ENCODE measurements around the gene SOS1. TPM values are rescaled to one million over a fixed set of nuclear protein-coding genes. Genes with fewer than 3 reads are reported as not detected.

The SOS1 gene
- total RNA-seq, 4 donors from 2014 or later, result 19.5 to 46.3 (median 33.3) TPM

DNA sequence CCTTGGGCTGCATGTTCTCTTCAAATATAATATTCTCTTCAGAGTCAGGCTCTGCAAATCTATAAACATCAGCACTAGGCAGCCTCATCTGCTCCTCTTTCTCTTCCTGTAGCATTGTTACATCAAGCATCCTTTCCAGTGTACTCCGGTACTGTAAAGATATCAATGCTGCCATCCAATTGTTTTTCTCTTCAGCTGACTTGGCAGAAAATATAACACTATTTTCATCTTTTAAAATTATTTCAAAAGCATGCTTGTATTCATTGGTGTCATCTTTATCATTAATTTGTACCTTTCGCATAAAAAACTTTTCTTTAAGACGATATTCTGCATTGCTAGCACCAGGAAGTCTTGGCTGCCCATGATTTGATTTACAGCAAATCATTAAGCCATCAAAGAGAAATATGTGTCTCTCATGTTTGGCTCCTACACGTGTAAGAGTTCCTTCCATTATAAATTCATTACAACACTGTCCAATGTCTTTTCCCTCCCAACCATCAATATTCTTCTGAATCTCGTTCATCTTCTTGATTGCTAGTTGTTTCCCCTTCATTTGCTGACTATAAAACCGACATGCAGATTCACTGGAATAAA lies 98.1 kb downstream of the SOS1 start:
- H3K27ac ChIP-seq, result peak overlapping the region in 3 of 4 donors; percentile 16 to 29 (median 22)
- H3K36me3 ChIP-seq, result peaks cover 0 to 11% of the 10 kb centered on the region in 2 donors
- peaks cover 3 to 13% of the 10 kb centered on the region in 2 donors for H3K4me1 ChIP-seq
- in situ Hi-C loops (cut with MboI; ENCODE audit: low sequenced_read_pairs in 4 of 4) (no loop called here), intact Hi-C loops (cut with DNase I; ENCODE audit: low total_unique reads) (no loop called here)
- DNase-seq (no peak), ATAC-seq (no peak)
- no peaks in the 10 kb centered on the region for H3K27me3 ChIP-seq
- H3K9me3 ChIP-seq, result no peaks in the 10 kb centered on the region
- H3K4me3 ChIP-seq, result peak overlapping the region in 1 of 4 donors; percentile 0
- no peak for TF ChIP-seq POLR2A (IDR thresholded peaks at IDR 0.05)
- TF ChIP-seq, protein P1, sequence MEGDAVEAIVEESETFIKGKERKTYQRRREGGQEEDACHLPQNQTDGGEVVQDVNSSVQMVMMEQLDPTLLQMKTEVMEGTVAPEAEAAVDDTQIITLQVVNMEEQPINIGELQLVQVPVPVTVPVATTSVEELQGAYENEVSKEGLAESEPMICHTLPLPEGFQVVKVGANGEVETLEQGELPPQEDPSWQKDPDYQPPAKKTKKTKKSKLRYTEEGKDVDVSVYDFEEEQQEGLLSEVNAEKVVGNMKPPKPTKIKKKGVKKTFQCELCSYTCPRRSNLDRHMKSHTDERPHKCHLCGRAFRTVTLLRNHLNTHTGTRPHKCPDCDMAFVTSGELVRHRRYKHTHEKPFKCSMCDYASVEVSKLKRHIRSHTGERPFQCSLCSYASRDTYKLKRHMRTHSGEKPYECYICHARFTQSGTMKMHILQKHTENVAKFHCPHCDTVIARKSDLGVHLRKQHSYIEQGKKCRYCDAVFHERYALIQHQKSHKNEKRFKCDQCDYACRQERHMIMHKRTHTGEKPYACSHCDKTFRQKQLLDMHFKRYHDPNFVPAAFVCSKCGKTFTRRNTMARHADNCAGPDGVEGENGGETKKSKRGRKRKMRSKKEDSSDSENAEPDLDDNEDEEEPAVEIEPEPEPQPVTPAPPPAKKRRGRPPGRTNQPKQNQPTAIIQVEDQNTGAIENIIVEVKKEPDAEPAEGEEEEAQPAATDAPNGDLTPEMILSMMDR (IDR thresholded peaks at IDR 0.05 in 4 of 5, conservative IDR thresholded peaks at IDR 0.05 in 1 of 5), result no peak

DNA sequence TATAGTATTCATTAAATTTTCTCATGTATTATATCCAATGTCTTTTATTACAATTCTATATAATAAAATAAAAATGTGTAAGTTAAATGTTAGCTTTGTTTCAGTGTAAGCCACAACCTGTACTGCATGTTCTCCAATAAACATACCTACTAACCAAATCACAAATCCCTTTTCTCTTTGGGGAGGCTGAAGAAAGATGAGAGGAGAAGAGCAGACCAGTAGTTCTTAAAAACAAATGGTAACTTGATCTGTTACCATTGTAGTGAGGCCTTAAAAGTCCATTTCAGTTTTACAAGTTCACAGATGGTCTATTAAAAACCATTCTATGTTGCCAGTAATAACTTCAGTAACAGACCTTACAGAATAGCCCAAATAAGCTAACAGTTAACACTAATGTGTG lies 100.5 kb downstream of the SOS1 start:
- H3K27me3 ChIP-seq, result no peaks in the 10 kb centered on the region
- peak overlapping the region; percentile 8 to 44 (median 28) for H3K27ac ChIP-seq
- H3K36me3 ChIP-seq, result peaks cover 0 to 11% of the 10 kb centered on the region in 2 donors
- H3K9me3 ChIP-seq, result no peaks in the 10 kb centered on the region
- DNase-seq, result no peak
- peaks cover 8 to 24% of the 10 kb centered on the region in 2 donors for H3K4me1 ChIP-seq
- ATAC-seq, result no peak
- H3K4me3 ChIP-seq, result no peak overlapping the region
- intact Hi-C loops (cut with DNase I; ENCODE audit: low total_unique reads), result no loop called here
- TF ChIP-seq POLR2A (IDR thresholded peaks at IDR 0.05), result no peak
- TF ChIP-seq, protein P1 (IDR thresholded peaks at IDR 0.05 in 4 of 5, conservative IDR thresholded peaks at IDR 0.05 in 1 of 5), result no peak
- in situ Hi-C loops (cut with MboI; ENCODE audit: low sequenced_read_pairs in 4 of 4), result no loop called here

DNA sequence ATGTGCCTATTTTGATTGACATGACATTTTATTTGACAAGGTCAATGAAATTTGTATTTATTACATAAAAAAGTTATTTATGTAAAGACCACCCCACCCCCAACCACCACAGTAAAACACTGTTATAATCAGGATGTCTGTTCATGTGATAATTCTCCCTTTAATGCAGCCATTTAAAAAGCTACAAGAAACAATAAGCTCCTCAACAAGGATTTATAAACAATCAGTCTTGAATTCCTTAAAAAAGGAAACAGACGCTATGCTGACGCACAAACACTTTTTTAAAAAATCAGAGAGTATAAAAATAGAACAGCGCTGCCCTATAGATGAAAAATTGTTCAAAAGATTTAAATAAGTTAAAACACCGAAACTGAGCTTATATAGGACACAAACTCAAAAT lies 102.2 kb downstream of the SOS1 start:
- in situ Hi-C loops (cut with MboI; ENCODE audit: low sequenced_read_pairs in 4 of 4), result no loop called here
- Histone ChIP-seq H3K27me3 (no peaks in the 10 kb centered on the region), H3K4me3 (no peak overlapping the region)

DNA sequence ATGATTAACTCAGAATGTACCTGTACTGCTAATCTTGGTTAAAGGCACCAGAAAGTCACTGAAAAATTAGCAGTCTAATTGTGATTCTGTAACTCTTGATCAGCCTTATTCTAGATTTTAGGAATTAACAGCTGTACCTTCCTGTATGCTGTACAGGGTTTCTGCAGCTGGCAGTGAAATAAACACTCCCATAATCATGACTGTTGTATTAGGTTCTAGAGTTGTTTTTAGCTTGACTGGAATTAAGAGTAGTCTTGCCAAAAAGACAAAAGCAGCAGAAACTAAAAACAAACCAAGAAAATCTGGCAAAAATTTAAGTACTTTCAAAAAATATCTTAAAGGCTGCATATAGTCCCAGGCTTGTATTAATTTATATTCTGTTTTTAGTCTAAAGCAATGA lies 103.5 kb downstream of the SOS1 start:
- H3K27me3 ChIP-seq, result no peaks in the 10 kb centered on the region
- TF ChIP-seq POLR2A (IDR thresholded peaks at IDR 0.05), result no peak
- TF ChIP-seq, protein P1 (IDR thresholded peaks at IDR 0.05 in 4 of 5, conservative IDR thresholded peaks at IDR 0.05 in 1 of 5), result no peak
- intact Hi-C loops (cut with DNase I; ENCODE audit: low total_unique reads), result no loop called here
- peaks cover 8 to 24% of the 10 kb centered on the region in 2 donors for H3K4me1 ChIP-seq
- DNase-seq, result no peak
- in situ Hi-C loops (cut with MboI; ENCODE audit: low sequenced_read_pairs in 4 of 4), result no loop called here
- H3K27ac ChIP-seq, result peak overlapping the region in 1 of 4 donors; percentile 44
- H3K9me3 ChIP-seq, result no peaks in the 10 kb centered on the region
- no peak overlapping the region for H3K4me3 ChIP-seq
- no peak for ATAC-seq
- H3K36me3 ChIP-seq, result peaks cover 0 to 15% of the 10 kb centered on the region in 2 donors

More for the DNA sequence above, 102.2 kb downstream of the SOS1 start:
- Histone ChIP-seq H3K27ac (peak overlapping the region in 3 of 4 donors; percentile 41 to 48 (median 44)), H3K36me3 (peaks cover 0 to 13% of the 10 kb centered on the region in 2 donors), H3K9me3 (no peaks in the 10 kb centered on the region), H3K4me1 (peaks cover 8 to 24% of the 10 kb centered on the region in 2 donors)
- DNase-seq, result no peak
- intact Hi-C loops (cut with DNase I; ENCODE audit: low total_unique reads), result no loop called here
- TF ChIP-seq POLR2A (IDR thresholded peaks at IDR 0.05), result no peak
- TF ChIP-seq, protein P1 (IDR thresholded peaks at IDR 0.05 in 4 of 5, conservative IDR thresholded peaks at IDR 0.05 in 1 of 5), result no peak
- no peak for ATAC-seq

Measured in gastrocnemius medialis (tissue), 4 donors.